Measurements from ENCODE around the gene IFNW1.

GRCh38 chr9:21119093-21119770 lies 22.4 kb downstream of the IFNW1 start:
- TF ChIP-seq CTCF (IDR thresholded peaks at IDR 0.05) (no peak), POLR2A (IDR thresholded peaks at IDR 0.05) (no peak)
